Epithelial cell of esophagus (primary cell): Measurements from ENCODE around the gene COIL.

Source experiments
- DNase-seq: peaks from one replicate; pipeline ENCODE4 v3.0.0; 2010; ENCODE audit warnings: low read depth
- H3K4me3 ChIP-seq: 2 replicates; pipeline ENCODE4 v1.5.1; 2011; ENCODE audit warnings: mild to moderate bottlenecking, low read length, control low read depth
- TF ChIP-seq, protein P1 (sequence below): IDR thresholded peaks from 2 replicates; pipeline ENCODE4 v1.5.1; 2011; ENCODE audit warnings: low read depth, mild to moderate bottlenecking, low read length, control low read depth, inconsistent platforms; ENCODE audit not compliant: insufficient read depth; ENCODE audit errors: missing control alignments

COIL gene

DNA sequence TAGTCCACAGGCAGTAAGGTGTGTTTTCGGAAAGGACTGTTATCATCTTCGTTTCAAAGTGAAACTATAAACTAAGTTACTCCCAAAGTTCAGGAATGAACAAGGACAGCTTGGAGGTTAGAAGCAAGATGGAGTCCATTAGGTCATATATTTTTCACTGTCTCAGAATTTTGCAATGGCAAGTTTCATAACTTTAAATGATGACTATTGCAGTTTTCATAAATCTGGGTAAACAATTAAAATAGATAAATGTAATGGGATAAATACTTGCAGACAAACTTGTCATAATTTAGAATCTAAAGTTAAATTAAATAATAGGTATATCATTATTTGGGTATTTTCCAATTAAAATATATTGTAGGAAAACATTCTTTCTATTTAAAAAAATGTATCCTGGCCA, 32.3 kb downstream of the COIL start:
- TF ChIP-seq, protein P1, sequence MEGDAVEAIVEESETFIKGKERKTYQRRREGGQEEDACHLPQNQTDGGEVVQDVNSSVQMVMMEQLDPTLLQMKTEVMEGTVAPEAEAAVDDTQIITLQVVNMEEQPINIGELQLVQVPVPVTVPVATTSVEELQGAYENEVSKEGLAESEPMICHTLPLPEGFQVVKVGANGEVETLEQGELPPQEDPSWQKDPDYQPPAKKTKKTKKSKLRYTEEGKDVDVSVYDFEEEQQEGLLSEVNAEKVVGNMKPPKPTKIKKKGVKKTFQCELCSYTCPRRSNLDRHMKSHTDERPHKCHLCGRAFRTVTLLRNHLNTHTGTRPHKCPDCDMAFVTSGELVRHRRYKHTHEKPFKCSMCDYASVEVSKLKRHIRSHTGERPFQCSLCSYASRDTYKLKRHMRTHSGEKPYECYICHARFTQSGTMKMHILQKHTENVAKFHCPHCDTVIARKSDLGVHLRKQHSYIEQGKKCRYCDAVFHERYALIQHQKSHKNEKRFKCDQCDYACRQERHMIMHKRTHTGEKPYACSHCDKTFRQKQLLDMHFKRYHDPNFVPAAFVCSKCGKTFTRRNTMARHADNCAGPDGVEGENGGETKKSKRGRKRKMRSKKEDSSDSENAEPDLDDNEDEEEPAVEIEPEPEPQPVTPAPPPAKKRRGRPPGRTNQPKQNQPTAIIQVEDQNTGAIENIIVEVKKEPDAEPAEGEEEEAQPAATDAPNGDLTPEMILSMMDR: no peak
- H3K4me3 ChIP-seq: no peak overlapping the region
- no peak for DNase-seq

DNA sequence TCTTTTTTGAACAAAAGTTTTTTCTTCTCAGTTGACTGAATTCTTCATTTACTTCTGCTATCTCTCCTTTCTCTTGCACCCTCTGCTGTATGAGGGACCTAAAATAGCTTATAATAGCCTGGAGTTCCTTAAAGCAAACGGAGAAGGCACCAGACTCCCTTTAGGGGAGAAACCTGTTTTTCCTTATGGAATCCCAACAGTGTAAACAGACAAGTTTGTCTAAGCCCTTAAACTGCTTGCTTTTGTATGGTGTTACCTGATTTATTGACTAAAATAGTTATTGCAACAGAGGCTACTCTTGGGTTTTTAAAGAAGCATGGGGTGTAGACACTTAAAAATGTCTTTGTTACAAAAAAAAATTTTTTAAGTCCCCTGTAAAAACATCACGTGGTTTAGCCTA, 34.1 kb downstream of the COIL start:
- H3K4me3 ChIP-seq: no peak overlapping the region
- DNase-seq: no peak
- TF ChIP-seq, protein P1: no peak

DNA sequence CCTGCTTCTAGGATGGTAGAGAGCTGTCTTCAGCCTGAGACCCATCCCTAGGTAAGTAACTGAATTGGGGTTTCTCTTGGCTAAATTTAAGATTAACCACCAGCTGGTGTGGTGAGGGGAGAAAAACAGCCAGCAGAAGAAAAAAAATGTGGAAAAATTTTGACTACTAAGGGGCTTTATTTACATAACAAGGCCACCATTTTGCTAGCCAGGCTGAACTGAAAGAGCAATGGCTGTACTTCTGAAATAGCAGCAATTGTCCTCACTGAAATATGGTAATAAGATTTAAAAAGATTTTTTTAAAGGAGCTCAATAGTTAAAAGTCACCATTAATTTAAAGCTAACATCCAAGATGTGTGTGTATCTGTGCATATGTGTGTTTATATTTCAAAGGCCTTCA, 34.6 kb downstream of the COIL start:
- no peak overlapping the region for H3K4me3 ChIP-seq
- TF ChIP-seq, protein P1: no peak
- DNase-seq: no peak

DNA sequence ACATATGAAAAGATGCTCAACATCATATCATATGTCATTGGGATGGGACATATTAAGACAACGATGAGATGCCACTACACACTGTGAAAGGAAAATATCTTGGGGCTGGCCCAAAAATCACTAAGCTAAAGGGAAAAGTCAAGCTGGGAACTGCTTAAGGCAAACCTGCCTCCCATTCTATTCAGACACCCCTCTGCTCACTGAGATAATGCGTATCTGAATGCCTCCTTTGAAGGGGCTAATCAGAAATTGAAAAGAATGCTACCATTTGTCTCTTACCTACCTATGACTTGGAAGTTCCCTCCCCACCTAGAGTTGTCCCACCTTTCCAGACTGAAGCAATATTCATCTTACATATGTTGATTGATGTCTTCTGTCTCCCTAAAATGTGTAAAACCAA, 35.8 kb downstream of the COIL start:
- no peak for DNase-seq
- H3K4me3 ChIP-seq: no peak overlapping the region
- TF ChIP-seq, protein P1: no peak

DNA sequence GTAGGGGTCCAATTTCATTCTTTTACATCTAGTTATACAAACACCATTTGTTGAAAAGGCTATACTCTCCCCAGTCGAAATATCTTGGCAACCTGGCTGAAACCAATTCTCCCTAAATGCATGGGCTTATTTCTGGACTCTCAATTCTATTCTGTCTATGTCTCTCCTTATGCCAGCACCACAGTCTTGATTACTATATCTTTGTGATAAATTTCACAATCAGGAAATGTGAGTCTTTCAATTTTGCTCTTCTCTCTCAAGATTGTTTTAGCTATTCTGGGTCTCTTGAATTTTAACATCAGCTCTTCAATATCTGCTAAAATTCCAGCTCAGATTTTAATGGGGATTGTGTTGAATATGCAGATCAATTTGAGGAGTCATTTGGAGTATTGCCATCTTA, 41.1 kb downstream of the COIL start:
- DNase-seq: no peak
- TF ChIP-seq, protein P1: no peak
- no peak overlapping the region for H3K4me3 ChIP-seq

DNA sequence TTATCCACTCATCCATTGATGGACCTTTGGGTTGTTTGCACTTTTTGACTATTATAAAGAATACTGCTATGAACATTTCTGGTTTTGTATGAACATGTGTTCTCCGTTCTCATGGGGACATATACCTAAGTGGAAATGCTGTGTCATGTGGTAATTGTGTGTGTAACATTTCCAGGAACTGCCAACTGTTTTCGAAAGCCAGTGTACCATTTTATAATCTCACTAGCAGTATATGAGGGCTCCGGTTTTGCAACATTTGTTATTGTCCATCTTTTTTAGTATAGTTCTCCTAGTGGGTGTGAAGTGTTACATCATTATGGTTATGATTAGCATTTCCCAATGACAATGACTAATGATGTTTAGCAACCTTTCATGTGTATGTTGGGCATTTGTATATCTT, 41.9 kb downstream of the COIL start:
- TF ChIP-seq, protein P1: no peak

DNA sequence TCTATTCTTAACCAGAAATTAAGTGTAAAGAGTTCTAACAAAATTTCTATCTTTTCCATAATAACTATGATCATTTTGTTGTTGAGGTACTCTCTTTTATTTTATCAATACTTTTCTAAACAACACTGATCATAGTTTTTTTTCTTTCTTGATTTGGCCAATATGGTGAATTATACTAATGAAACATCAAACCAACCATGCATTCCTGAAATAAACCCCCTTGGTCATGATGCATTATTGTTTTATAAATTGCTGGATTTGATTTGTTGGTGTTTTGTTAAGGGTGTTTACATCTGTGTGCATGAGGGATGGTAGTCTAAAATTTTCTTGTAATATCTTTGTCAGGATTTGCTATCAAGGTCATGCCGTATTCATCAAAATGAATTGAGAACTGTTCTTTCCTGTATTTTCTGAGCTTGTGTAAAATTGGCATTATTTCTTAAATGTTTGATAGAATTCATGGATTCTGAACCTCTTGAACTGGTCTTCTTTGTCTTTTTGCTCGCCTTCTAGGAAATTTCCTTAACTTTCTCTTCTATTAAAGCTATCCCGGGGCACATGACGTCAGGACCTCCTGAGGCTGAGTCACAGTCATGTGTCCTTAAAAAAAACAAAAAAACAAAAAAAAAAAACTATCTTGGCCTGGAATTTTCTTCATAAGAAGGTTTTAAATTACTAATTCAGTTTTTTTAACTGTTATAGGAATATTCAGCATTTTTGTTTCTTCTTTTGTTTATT, 43.1 kb downstream of the COIL start:
- TF ChIP-seq, protein P1: no peak
- DNase-seq: no peak
- H3K4me3 ChIP-seq: no peak overlapping the region

More for the DNA sequence above, 41.9 kb downstream of the COIL start:
- peak; percentile 90 for DNase-seq
- no peak overlapping the region for H3K4me3 ChIP-seq
